Measurements from ENCODE around the gene ST3GAL3. TPM values are rescaled to one million over a fixed set of nuclear protein-coding genes. Genes with fewer than 3 reads are reported as not detected.

The ST3GAL3 gene
- total and polyA plus RNA-seq, 10 of the 15 experiments (the other 5 are each of a cell fraction or from before 2014, with no cell fraction given): 1.2 to 19.3 (median 11.0) TPM

GRCh38 chr1:43925846-43926245, 218.5 kb downstream of the ST3GAL3 start (continued):
- TF ChIP-seq CBFB (IDR thresholded peaks at IDR 0.05; ENCODE audit: low read depth): no peak

GRCh38 chr1:43930168-43930948, 223.0 kb downstream of the ST3GAL3 start:
- H3K36me3 ChIP-seq (ENCODE audit: control insufficient read depth in 2 of 2, insufficient read depth in 2 of 2, low read length in 1 of 2): no peaks in the 10 kb centered on the region
- 91% methylated on average over 10 of the region's 10 CpGs for WGBS (ENCODE audit: insufficient coverage, insufficient replicate concordance, low lambda C conversion rate, missing lambda C conversion rate)

More at GRCh38 chr1:43930168-43930948, 223.0 kb downstream of the ST3GAL3 start:
- DNase-seq (ENCODE audit: low read depth, low spot score) (no peak), ATAC-seq (peak; percentile 39), FAIRE-seq (no peak)
- in situ Hi-C loops (cut with MboI): loop anchor here (5.0 kb wide), 1 partner anchor 168 kb away; no protein-coding TSS in a partner anchor
- BruUV-seq (replicated peaks): no TSS peak
- no peaks in the 10 kb centered on the region for H4K20me1 ChIP-seq (ENCODE audit: control insufficient read depth, insufficient read depth)
- H3K4me1 ChIP-seq (ENCODE audit: control insufficient read depth, insufficient read depth, low read length): peaks cover 11% of the 10 kb centered on the region
- TF ChIP-seq CTCF (IDR thresholded peaks at IDR 0.05 in 2 of 3, conservative IDR thresholded peaks at IDR 0.05 in 1 of 3; ENCODE audit: control insufficient read depth in 2 of 3, extremely low read depth in 1 of 3, insufficient read depth in 1 of 3, low read depth in 3 of 3, low read length in 3 of 3): peak; percentile 42 to 65 (median 63)
- TF ChIP-seq SMC3 (IDR thresholded peaks at IDR 0.05; ENCODE audit: borderline replicate concordance, low read length): peak; percentile 47; the same call in 1 of the 2 replicates
- no peak for TF ChIP-seq SPI1 (IDR thresholded peaks at IDR 0.05; ENCODE audit: borderline replicate concordance, insufficient read depth, low read depth, low read length)
- H3K27ac ChIP-seq (ENCODE audit: control insufficient read depth, insufficient read depth): no peak overlapping the region
- no peak overlapping the region for H2AFZ ChIP-seq (ENCODE audit: control insufficient read depth, low read depth, low read length)
- intact Hi-C loops (cut with micrococcal nuclease; ENCODE audit: unreplicated experiment): loop anchor here (5.0 kb wide), 1 partner anchor 93 kb away; no protein-coding TSS in a partner anchor
- H3K4me2 ChIP-seq (ENCODE audit: control insufficient read depth, insufficient read depth): no peak overlapping the region
- CTCF ChIA-PET: interaction anchor here (0.6 to 19.3 kb wide), 11 partner anchors 10 to 703 kb away, joined by 3 to 1117 read pairs (median 3); no protein-coding TSS in a partner anchor
- H3K9me3 ChIP-seq (replicated peaks; ENCODE audit: control insufficient read depth, insufficient read depth, low read length): no peaks in the 10 kb centered on the region
- RAD21 ChIA-PET (ENCODE audit: unreplicated experiment): interaction anchor here (0.9 to 13.3 kb wide), 4 partner anchors 15 to 164 kb away, joined by 3 to 587 read pairs (median 4); no protein-coding TSS in a partner anchor
- POLR2A ChIA-PET: interaction anchor here (0.5 to 1.1 kb wide), 2 partner anchors 167 to 170 kb away, joined by 3 read pairs; no protein-coding TSS in a partner anchor
- no peak overlapping the region for H3K4me3 ChIP-seq
- H3K27me3 ChIP-seq (replicated peaks in 1 of 2; ENCODE audit: control insufficient read depth in 2 of 2, insufficient read depth in 2 of 2, low read length in 1 of 2): no peaks in the 10 kb centered on the region
- no peaks in the 10 kb centered on the region for H3K79me2 ChIP-seq (ENCODE audit: control insufficient read depth, insufficient read depth, low read length)
- SMC1A ChIA-PET (ENCODE audit: uncharacterized antibody, unreplicated experiment): interaction anchor here (1.0 to 6.1 kb wide), 3 partner anchors 15 to 166 kb away, joined by 3 to 65 read pairs (median 8); no protein-coding TSS in a partner anchor
- H3K9ac ChIP-seq (ENCODE audit: control insufficient read depth, insufficient read depth, low read length): no peak overlapping the region

Measured in GM12878 (cell line).